Measurements from ENCODE around the gene GARIN5B. TPM values are rescaled to one million over a fixed set of nuclear protein-coding genes. Genes with fewer than 3 reads are reported as not detected.

Gene GARIN5B
- total and polyA plus RNA-seq, 2 of the 13 experiments (the other 11 are each of a cell fraction or from before 2014, with no cell fraction given), result not detected

GRCh38 chr19:55333870-55334269 is 29.2 kb downstream of the GARIN5B start (continued):
- TF ChIP-seq BCLAF1 (IDR thresholded peaks at IDR 0.05) (no peak), TEF (CRISPR knock-in tag; IDR thresholded peaks at IDR 0.05) (no peak; the same call in 1 of the 2 replicates), ZBTB25 (CRISPR knock-in tag; IDR thresholded peaks at IDR 0.05) (peak; percentile 78; the same call in 1 of the 2 replicates), NONO (IDR thresholded peaks at IDR 0.05) (no peak), NONO (CRISPR knock-in tag; conservative IDR thresholded peaks at IDR 0.05) (no peak), BRD4 (CRISPR knock-in tag; IDR thresholded peaks at IDR 0.05) (no peak), ZNF598 (CRISPR knock-in tag; IDR thresholded peaks at IDR 0.05; ENCODE audit: borderline replicate concordance) (0 out of 2 replicates have a peak, but pooled peaks have one; percentile 28), TFDP2 (CRISPR knock-in tag; IDR thresholded peaks at IDR 0.05) (0 out of 2 replicates have a peak, but pooled peaks have one; percentile 16), ZNF18 (CRISPR knock-in tag; IDR thresholded peaks at IDR 0.05; ENCODE audit: insufficient replicate concordance) (peak; percentile 45), ZNF773 (CRISPR knock-in tag; IDR thresholded peaks at IDR 0.05; ENCODE audit: borderline replicate concordance) (no peak), MXI1 (IDR thresholded peaks at IDR 0.05; ENCODE audit: borderline replicate concordance, low read depth, low read length) (peak; percentile 49; the same call in 1 of the 3 replicates), TBX2 (CRISPR knock-in tag; IDR thresholded peaks at IDR 0.05; ENCODE audit: borderline replicate concordance) (peak; percentile 17; the same call in 1 of the 2 replicates), ARHGAP35 (CRISPR knock-in tag; IDR thresholded peaks at IDR 0.05; ENCODE audit: borderline replicate concordance) (no peak), MAX (IDR thresholded peaks at IDR 0.05) (peak; percentile 43; the same call in 1 of the 2 replicates), POGZ (CRISPR knock-in tag; IDR thresholded peaks at IDR 0.05) (no peak), ZMAT5 (CRISPR knock-in tag; IDR thresholded peaks at IDR 0.05; ENCODE audit: borderline replicate concordance, low read depth) (no peak), TCF7 (IDR thresholded peaks at IDR 0.05; ENCODE audit: low read depth) (0 out of 2 replicates have a peak, but pooled peaks have one; percentile 8), ZNF253 (CRISPR knock-in tag; IDR thresholded peaks at IDR 0.05; ENCODE audit: borderline replicate concordance) (no peak), ZNF34 (CRISPR knock-in tag; IDR thresholded peaks at IDR 0.05; ENCODE audit: borderline replicate concordance) (no peak), HDAC1 (CRISPR knock-in tag; IDR thresholded peaks at IDR 0.05) (peak; percentile 69), ZNF263 (CRISPR knock-in tag; IDR thresholded peaks at IDR 0.05) (no peak), SOX6 (IDR thresholded peaks at IDR 0.05) (no peak), SOX6 (CRISPR knock-in tag; IDR thresholded peaks at IDR 0.05) (peak; percentile 76)
